Activated CD4-positive, CD25-positive, alpha-beta regulatory T cell (primary cell): ENCODE data around the gene LRRC7.
"Not testable (repeated sequence)": the region's sequence is repeated elsewhere in the genome, so short reads cannot be mapped to it uniquely, and the experiment has no call there.

ENCODE experiments used
- DNase-seq, 4 experiments: peaks; one replicate each; lab custom pipeline; 2025; lab: John Stamatoyannopoulos, UW

The LRRC7 gene

DNA sequence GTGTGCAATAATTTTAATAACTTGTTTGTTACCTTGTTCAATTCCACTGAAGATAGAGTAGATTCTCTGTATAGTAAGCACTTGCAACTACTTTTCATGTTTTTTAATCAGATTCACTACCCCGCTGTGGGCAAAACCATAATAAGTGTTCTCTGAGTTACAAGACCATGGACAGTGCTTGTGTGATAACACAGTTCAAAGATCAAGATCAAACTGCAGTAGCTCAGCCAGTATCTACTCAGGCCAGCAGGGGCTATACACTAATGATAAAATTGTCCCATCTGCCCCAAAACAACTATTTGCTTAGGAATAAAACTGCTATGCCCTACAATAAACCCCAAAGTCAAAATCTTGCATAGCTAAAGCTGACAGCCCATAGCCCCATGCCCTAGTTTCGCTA, 129.6 kb downstream of the LRRC7 start:
- no peak for DNase-seq

DNA sequence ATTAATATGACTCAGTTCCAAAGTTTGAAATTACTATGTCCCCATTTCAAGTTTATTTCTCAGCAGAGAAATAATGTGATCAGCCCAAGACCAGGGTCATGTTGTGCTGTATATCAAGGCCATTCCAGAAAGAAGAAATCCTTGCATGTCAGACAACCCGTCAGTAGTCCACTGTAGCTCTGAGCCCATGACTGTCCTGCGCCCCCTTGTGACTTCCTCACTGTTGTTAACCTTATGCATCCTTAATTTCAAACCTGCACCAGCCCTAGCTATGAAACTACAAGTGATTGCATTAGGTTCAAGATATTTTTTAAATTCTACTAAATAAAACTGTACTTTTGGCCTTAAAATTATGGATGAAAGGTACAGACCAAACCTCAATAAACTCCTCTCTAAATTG, 133.0 kb downstream of the LRRC7 start:
- no peak for DNase-seq

DNA sequence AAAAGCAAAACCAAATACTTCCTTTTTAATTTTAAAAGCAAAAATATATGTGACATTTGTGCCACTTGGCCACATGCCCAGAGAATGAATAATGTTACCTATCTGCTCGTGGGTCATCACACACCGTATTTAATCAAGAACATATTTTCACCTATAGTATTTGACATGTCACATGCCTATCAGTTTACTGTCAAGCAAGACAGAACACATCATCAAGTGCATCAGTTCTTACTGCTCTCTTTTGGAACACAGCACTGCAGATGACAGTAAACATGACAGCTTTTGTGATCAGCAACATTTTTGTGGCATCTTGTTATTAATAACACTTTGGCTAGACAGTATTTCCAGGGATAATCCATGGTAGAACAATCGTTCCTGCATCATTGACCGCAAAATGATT, 134.4 kb downstream of the LRRC7 start:
- no peak for DNase-seq

DNA sequence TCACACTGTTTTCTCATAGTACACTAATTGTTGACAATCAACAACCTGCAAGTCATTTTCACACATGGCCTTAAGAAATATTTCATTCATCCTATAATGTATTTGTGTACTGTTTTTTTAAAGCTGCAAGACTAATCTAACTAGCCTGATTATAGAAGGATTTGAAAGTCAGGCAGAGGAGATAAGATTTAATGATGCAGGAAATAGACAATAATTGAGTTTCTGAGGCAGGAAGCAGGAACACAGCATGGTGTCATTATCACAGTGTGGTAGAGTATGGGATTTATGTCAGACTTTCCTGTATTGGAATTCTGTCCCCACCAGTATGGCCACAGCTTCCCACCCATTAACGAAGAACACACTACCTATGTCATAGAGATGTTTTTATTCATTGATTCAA, 138.8 kb downstream of the LRRC7 start:
- no peak for DNase-seq

DNA sequence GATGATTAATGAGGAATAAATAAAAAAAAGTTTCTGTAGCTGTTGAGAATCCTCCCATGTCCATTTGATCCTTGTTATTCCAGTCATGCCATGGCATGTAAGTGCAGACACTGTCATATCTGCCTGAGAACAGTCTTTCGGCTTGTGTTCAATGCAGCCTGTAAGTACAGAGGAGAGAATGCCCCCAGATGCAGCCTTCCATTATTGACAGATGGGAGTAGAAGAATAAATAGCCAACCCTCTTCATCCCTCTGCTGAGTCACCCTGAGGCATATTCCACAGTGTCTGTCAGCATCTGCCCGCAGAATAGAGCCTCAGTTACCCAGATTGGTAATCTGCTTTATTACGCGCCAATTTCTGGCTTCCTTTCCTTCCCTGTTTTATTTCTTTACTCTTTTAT, 139.4 kb downstream of the LRRC7 start:
- no peak for DNase-seq

DNA sequence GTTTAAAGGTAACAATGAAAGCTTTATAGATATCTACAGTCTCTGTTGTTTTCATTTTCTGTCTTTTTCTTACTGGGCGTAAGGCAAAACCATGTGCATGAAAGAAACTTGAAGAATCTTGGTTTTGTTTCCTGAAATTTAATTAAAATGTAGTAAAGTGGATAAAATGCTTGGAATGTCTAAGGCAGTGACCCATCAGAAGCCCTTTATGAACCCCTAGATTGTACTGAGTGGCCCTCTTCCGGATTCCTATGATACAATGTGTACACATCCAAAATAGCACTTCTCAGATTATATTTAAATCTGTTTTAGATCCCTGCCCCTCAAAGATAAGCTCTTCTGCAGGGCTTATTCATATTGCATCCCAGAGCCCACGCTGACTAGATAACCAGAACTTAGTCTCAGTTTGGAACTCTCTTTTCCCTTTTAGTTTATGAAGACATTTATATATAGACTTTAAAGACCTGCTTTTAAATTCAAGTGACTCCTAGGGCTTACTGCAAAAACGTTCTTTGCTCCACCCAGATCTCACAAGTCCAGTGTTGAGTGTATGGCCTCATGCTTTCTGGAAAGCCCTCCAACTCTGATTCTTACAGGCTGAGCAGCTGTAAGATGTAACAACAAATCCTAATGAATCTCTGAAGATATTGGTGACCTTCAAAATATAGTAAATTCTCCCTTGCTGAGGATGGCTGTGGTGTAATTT, 142.9 kb downstream of the LRRC7 start:
- DNase-seq = no peak

DNA sequence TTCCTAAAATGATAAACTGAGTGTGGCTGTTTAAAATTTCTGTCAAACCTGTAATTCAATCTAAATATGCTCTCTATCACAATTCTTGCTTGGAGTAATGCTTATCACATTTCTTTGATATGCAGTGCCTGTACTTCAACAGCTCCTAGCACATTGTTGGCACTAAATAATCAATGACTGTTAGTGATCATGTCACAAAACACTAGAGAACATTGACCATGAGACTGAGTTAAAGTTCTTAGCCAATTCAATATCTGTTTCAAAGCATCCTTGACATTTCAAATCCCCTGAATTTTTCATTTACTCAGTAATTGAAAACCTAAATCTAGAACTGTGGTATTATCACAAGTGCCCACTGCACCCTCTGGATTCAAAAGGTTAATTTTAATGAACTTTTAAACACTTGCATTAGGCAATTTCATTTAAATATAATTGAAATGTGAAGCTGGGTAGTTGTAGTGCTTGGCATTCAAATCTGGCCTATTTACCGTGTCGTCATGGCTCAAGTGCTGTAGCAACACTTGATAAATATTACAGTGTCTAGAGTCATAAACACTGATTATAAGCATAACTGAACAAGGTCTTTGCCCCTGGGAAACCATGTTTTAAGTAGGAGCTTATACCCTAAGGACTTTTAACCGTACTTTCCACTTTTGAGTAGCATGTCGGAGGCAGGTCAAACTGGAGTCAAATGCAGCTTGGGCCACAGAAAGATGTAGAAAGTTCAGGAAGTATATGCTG, 143.6 kb downstream of the LRRC7 start:
- DNase-seq = no peak

DNA sequence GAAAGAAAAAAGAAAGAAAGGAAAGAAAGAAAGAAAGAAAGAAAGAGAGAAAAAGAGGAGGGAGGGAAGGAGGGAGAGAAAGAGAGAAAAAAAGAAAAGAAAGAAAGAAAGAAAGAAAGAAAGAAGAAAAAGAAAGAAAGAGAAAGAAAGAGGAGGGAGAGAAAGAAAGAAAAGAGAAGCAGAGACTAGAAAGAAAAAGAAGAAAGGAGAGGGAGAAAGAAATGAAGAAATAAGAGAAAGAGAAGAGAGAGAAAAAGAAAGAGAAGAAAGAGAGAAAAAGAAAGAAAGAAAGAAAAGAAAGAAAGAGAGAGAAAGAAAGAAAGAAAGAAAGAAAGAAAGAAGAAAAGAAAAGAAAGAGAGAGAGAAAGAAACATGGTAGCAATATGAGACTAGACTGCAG, 150.1 kb downstream of the LRRC7 start:
- DNase-seq = not testable (repeated sequence)

DNA sequence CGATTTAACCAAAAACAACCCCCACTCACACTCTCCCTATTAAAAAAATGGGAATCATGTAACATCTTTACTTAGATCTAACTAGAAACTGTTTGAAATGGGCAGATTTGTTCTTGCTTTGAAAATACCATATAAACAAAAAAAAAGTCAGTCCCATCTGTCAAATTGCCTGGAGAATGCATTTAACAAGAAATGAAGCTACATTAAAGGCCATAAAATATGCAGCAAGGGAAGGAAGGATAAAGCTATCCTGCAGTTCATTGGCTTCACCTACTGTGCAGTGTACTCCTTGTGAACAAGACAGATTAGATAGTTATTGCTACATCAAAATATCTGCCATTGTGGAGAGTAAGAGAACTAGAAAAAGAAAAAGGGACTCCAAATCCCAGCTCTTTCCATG, 160.5 kb downstream of the LRRC7 start:
- DNase-seq = no peak

DNA sequence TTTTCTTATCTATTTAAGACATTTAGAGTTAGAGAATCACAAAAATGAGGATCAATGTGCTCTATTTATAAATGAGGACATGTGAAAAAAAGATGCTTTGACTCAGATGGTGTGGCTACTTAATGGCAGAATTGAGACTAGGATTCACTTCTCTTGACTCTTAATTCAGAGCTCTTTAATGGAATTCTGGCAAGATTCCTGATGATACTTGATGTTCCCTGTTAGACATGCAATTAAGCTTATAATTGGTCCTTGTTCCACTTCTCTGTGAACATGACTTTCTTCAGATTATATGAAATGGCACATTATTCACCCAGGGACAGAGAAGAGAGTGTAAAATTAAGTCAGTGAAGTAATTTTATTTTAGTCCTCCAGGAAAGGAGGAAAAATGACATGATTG, 165.3 kb downstream of the LRRC7 start:
- DNase-seq = no peak

DNA sequence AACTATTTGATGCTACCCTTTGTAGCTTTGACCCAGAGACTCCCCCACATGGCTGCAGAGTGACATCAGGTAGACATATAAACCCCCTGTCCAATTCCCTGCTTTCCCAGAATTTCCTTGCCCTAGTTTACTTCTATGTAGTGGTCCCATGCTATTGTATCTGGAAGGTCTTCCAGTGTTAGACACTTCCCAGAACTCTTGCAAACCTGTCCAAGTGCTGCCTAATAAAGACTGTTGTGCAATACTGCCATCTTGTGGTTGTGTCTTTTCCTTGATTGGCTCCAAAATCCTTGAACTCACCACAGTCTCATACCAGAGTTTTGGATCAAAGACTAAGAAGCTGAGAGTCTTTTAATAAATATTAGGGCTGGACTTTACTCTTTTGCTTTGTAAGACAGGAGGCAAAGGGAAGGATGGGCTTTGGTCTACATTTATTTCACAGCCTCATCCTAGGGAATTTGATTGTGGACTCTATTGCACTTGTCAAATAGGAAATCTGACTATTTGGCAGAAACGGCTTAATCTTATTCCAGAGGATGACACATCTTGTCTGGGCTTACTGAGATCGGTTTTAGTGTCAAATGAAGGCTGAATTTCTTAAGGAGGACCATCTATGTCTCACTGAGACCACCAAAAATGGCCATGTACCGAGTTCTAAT, 169.9 kb downstream of the LRRC7 start:
- no peak for DNase-seq

DNA sequence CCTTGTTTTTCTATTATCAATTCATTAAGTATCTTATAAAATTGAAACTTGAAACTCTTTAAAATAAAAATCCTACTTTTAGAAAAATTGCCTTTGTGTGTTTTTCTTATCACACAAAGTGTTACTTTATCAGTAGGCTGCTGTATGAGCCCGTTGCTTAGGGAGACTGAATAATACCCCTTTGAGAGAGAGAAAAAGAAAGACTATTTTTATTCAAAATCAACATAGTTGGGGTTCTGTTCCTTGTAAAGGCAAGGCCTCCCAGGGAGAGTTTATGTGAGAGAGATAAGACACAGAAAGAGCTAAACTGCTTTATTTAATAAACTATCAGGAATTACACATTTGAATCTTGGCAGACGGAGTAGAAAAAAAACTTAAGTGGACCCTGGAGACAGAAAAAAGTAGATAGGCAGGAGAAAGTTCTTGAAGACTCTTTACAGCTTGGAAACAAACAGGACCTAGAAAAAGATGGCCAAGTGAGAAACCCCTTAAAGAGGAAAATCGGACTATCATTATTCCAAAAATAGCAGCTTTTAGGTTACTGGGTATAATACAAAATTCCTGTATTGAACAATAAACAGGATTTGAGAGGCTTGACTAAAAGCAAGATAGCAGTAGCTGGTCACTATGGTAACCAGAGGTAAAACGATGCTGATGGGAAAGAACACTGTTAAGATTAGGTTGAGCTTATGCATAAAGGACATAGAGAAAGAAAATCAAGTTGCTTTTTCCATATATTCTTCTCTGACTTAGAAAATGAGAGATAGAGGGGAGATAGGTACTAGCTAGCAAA, 170.9 kb downstream of the LRRC7 start:
- DNase-seq = no peak

DNA sequence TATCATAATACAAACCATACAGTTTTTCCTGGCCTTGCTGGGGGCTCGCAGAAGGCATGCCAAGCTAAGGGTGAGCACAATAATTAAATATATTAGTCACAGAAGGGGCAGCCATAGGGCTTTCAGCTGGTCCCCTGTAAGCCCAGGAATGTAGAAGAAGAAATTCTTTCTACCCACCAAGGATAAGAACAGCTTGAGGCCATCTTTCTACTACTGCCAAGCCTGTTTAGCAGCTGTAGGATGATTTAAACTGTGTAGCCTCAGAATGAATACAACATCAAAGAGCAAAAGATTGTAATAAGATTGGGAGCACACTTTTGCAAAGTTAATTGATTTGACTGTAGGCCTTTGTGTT, 171.5 kb downstream of the LRRC7 start:
- DNase-seq = no peak

DNA sequence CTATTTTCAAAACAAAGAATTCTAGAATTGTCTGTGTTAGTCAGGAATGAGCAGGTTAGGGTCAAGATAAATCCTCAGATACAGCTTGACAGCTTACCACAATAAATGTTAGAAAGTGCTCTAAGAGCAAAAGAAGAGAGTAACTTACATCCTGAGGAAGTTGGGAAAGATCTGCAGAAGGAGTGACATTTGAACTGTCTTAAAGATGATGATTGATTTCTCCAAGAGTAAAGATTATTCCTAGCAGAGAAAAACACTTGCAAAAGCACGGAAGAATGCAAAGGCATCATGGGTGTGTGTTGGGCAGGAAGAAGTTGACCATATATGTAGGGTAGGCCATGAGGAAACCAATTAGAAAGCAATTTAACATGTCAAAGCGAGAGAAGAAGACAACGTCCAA, 175.4 kb downstream of the LRRC7 start:
- DNase-seq = no peak

DNA sequence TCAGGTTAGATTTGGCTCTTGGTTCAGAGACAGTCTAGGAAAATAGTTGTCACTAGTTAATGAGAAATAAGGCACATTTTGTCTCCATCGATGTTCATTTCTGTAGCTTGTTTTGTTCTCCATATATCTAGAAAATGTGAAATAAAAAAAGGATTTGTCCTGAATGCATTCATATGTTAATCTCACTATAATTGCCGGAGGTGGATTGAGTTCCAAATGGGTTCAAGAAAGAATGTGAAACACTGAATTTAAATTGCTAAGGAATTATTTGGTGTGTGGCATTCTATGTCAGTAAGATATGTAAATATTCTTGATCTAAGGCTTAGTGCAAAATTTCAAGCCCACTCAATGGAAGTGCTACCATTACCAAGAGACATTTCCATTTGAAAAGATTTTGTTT, 176.7 kb downstream of the LRRC7 start:
- no peak for DNase-seq

DNA sequence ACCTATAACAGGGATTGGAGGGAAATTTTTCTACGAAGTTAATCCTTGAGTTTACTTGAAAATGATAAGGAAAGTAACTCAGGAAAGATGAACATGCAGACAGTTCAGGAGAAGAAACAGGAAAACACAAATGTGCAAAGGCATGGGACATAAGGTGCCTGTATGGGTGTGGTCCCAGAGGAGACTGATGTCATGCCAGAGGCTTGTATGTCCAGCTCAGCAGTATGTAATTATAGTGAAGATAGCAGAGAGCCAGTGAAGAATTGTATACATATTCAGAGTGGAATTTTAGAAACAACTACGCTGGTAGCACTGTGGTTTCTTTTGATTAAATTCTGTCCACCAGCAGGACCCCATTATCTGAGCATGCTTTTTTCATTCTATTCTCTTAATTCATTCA, 179.5 kb downstream of the LRRC7 start:
- no peak for DNase-seq

DNA sequence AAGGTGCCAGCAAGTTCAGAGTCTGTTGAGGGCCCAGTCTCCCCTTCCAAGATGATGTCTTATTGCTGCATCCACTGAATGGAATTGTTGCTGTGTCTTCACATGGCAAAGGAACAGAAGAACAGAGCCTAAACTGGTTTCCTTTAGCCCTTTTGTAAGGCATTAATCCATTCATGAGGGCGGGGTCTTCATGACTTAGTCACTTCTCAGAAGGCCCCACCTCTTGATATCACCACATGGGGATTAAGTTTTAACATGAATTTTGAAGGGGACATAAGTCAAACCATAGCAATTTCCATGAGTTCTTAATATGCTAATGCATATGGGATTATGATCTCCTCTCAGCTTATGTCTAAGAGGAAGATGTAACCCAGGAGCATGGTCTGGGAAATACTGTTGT, 182.9 kb downstream of the LRRC7 start:
- no peak for DNase-seq

DNA sequence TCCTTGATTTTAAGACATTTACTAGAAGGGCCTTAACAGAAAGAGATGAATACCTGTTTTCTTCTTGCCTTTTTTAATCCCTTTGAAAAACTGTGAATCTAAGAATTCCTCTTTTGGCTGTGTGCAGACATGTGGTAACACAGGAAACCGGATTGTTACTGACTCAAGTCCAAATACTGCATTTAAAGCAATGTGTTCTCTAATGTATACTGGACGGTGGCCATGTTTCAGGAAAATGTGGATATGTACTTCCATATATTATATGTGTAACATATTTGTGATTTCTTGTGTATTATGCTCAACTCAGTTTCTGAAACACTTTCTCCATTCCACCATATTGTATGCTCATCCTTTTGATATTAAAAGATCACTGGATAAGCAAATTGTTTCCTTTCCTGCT, 185.1 kb downstream of the LRRC7 start:
- DNase-seq = no peak

DNA sequence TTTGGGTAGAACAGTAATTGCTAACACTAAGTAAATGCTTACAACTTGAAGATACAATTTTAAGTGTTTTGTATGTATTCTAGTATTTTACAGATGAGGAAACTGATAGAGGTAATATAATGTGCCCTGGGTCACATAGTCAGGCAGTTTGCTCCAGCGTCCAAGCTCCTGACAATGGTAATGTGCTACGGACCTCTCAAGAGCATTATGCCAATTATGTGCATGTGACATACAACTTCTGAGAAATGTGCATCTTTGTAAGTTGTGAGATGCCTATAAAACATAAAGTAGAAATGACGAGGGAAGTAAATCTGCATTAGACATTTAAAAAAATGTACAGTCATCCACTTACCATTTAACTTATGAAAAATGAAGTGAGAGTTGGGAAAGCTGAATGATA, 186.8 kb downstream of the LRRC7 start:
- no peak for DNase-seq

DNA sequence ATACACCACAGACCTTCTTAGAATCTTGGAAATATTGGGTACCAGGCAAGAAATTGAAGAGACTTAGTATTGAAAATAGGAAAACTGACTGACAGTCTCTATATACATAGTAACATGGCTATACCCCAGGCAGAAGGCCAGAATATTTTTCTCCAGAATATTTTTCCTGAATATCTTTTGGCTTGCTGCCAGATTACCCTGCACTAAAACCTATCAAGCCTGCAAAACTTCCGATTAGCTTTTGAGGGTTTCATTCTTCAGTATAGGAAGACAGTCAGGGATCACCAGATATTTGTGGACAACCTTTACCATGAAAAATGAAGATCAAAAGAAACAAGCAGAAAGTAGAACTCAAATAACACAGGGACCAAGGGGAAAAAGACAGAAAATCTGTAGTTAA, 187.9 kb downstream of the LRRC7 start:
- DNase-seq = no peak

DNA sequence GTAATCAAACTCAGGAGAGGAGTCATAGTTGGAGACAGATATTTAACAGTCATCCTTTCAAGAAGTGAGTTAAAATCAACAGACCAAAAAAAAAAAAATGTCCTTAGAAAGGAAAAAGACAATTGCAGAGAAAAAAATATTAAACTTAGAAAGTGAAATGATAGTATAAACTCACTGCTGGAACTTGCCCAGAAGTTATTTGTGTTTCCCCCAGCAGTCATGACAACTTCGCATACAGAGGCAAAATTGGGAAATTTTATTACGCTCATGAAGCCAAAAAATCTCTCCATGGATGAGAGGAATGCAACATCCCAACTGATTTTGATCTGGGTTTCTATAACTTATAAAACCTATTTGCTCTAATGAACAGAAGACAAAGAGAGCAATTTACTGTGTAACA, 198.2 kb downstream of the LRRC7 start:
- no peak for DNase-seq

DNA sequence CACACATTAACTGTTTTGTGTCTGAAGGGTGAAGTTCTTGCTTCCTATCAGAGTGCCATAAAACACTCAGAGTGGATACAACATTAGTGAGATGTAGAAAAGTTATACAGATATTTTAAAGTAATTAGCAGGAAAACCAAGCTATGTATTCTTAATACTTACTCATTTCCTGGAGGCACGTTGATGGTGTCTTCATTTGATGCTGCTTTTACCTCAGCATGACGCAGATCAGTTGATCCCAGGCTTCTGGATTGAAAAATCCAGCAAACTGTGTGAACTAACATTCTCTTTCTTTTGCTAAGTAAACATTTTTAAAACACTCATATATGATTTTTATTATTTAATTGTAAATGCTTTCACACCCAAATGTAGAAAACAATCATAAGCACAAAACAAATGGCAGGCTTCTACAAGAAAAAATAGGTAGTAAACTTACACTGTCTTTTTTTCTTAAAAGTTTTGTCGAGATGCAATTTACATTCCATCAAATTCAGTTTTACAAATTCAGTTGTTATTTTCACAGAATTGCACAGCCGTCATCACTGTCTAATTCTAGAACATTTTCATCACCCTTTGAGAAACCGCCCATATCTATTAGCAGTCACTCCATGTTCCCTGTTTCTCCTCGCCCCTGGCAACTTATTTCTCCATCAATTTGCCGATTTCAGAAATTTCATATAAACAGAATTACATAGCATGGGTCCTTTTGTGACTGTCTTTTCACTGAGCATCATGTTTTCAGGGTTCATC, 198.9 kb downstream of the LRRC7 start:
- DNase-seq = no peak
